WERI-Rb-1 (cell line): ENCODE data around the gene KRTAP10-2.

Source experiments
- DNase-seq: peaks from one replicate; pipeline ENCODE4 v3.0.0-alpha.2; 2020
- H3K27ac ChIP-seq: fragments of 250-450 bp; sonication (Bioruptor Pico); 2 replicates; pipeline ENCODE4 v1.5.1; 2020; ENCODE audit warnings: mild to moderate bottlenecking, moderate library complexity
- H3K27me3 ChIP-seq: fragments of 250-450 bp; sonication (Bioruptor Pico); 2 replicates; pipeline ENCODE4 v1.5.1; 2021; ENCODE audit warnings: mild to moderate bottlenecking, low read depth, moderate library complexity; ENCODE audit not compliant: insufficient read depth, severe bottlenecking
- H3K36me3 ChIP-seq: fragments of 250-450 bp; sonication (Bioruptor Pico); 2 replicates; pipeline ENCODE4 v1.5.1; 2020; ENCODE audit warnings: mild to moderate bottlenecking, moderate library complexity
- H3K4me3 ChIP-seq: 2 replicates; pipeline ENCODE4 v1.5.1; 2011; ENCODE audit warnings: low read depth, mild to moderate bottlenecking, control low read depth, low read length
- H3K9me3 ChIP-seq: fragments of 250-450 bp; sonication (Bioruptor Pico); 2 replicates; pipeline ENCODE4 v1.5.1; 2021; ENCODE audit warnings: mild to moderate bottlenecking, moderate library complexity; ENCODE audit not compliant: severe bottlenecking
- CTCF ChIP-seq: IDR thresholded peaks from 2 replicates; pipeline ENCODE4 v1.5.1; 2011; ENCODE audit warnings: low read depth, mild to moderate bottlenecking, control low read depth, inconsistent platforms, low read length

Gene KRTAP10-2

GRCh38 chr21:44525391-44526095 lies 25.8 kb downstream of the KRTAP10-2 start:
- TF ChIP-seq CTCF: no peak
- DNase-seq: peak; percentile 3
- no peak overlapping the region for H3K27ac ChIP-seq
- H3K36me3 ChIP-seq: no peaks in the 10 kb centered on the region
- no peaks in the 10 kb centered on the region for H3K27me3 ChIP-seq
- no peak overlapping the region for H3K4me3 ChIP-seq
- peaks cover 19% of the 10 kb centered on the region for H3K9me3 ChIP-seq

GRCh38 chr21:44524414-44525371 lies 26.6 kb downstream of the KRTAP10-2 start:
- Histone ChIP-seq H3K27ac (no peak overlapping the region), H3K27me3 (no peaks in the 10 kb centered on the region), H3K36me3 (no peaks in the 10 kb centered on the region), H3K9me3 (peaks cover 19% of the 10 kb centered on the region), H3K4me3 (no peak overlapping the region)
- DNase-seq: no peak
- no peak for TF ChIP-seq CTCF

GRCh38 chr21:44523567-44524413 lies 27.5 kb downstream of the KRTAP10-2 start:
- no peaks in the 10 kb centered on the region for H3K27me3 ChIP-seq
- DNase-seq: no peak
- no peak overlapping the region for H3K27ac ChIP-seq
- peaks cover 25% of the 10 kb centered on the region for H3K9me3 ChIP-seq
- no peak overlapping the region for H3K4me3 ChIP-seq
- no peak for TF ChIP-seq CTCF
- H3K36me3 ChIP-seq: no peaks in the 10 kb centered on the region

- H3K9me3 ChIP-seq: peaks cover 25% of the 10 kb centered on the region
- no peak for TF ChIP-seq CTCF
- no peak for DNase-seq
- no peaks in the 10 kb centered on the region for H3K27me3 ChIP-seq
- H3K27ac ChIP-seq: no peak overlapping the region
- H3K36me3 ChIP-seq: no peaks in the 10 kb centered on the region
- H3K4me3 ChIP-seq: no peak overlapping the region
Measured at GRCh38 chr21:44522753-44523204, 28.5 kb downstream of the KRTAP10-2 start.

- no peaks in the 10 kb centered on the region for H3K27me3 ChIP-seq
- H3K36me3 ChIP-seq: no peaks in the 10 kb centered on the region
- DNase-seq: peak; percentile 6
- H3K27ac ChIP-seq: no peak overlapping the region
- peaks cover 31% of the 10 kb centered on the region for H3K9me3 ChIP-seq
- TF ChIP-seq CTCF: 0 out of 2 replicates have a peak, but pooled peaks have one; percentile 7
- no peak overlapping the region for H3K4me3 ChIP-seq
Measured at GRCh38 chr21:44521928-44522752, 29.2 kb downstream of the KRTAP10-2 start.
